DND-41 (cell line): ENCODE results near the gene SERPINI1.

Source experiments
- EZH2 ChIP-seq: IDR thresholded peaks from 3 replicates; pipeline ENCODE4 v1.6.1; 2012; ENCODE audit warnings: borderline replicate concordance, low read depth, mild to moderate bottlenecking, moderate library complexity, low read length, inconsistent platforms; ENCODE audit not compliant: severe bottlenecking
- TF ChIP-seq, protein P1 (sequence below): IDR thresholded peaks from 2 replicates; pipeline ENCODE4 v1.5.1; 2012; ENCODE audit warnings: borderline replicate concordance, low read length, moderate library complexity, mild to moderate bottlenecking; ENCODE audit not compliant: poor library complexity, severe bottlenecking; ENCODE audit errors: extremely low read depth

GRCh38 chr3:167694121-167694520 lies 41.4 kb upstream of the SERPINI1 start:
- TF ChIP-seq, protein P1, sequence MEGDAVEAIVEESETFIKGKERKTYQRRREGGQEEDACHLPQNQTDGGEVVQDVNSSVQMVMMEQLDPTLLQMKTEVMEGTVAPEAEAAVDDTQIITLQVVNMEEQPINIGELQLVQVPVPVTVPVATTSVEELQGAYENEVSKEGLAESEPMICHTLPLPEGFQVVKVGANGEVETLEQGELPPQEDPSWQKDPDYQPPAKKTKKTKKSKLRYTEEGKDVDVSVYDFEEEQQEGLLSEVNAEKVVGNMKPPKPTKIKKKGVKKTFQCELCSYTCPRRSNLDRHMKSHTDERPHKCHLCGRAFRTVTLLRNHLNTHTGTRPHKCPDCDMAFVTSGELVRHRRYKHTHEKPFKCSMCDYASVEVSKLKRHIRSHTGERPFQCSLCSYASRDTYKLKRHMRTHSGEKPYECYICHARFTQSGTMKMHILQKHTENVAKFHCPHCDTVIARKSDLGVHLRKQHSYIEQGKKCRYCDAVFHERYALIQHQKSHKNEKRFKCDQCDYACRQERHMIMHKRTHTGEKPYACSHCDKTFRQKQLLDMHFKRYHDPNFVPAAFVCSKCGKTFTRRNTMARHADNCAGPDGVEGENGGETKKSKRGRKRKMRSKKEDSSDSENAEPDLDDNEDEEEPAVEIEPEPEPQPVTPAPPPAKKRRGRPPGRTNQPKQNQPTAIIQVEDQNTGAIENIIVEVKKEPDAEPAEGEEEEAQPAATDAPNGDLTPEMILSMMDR: no peak
- no peak for TF ChIP-seq EZH2
